Activated CD4-positive, alpha-beta T cell treated with anti-CD3 and anti-CD28 coated beads, Interleukin-2, amount 50 U/mL, for 4 hours (primary cell): Measurements from ENCODE around the gene RET.

ENCODE experiments used
- DNase-seq, 2 experiments: peaks; one replicate each; pipeline ENCODE4 v3.0.0-alpha.2; 2020

The RET gene

DNA sequence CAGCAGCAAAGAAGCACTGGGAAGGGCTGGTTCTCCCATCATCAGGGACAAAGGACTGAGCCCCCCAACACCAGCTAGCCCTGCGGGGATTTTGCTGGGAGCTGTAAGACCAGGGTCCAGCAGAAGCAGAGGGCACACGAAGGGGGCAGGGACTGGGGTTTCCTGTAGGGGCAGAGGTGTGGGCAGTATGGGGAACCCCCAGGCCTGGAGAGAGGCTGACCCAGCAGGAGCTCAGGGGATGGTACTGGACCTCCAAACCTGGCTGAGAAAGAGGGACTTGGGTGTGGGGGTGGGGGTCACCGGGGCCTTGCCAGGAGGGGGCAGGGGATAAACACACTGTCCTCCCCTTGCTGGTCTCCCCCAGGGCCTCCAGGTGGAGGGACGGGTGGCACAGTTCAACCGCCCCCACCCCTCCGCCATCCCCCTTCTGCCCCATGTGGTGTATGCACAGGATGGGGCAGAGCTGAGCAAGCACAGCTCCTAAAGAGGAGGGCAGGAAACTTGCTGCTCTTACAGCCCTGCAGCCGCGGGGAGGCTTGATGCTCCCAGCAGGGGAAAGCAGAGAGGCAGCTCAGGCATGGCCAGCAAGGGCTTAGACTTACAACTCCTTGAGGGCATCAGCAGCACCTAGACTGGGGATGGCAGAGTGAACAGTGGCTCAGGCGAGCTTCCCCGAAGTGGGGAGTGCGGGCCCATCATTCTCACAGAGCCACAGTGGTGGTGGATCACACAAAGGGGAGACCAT is 12.4 kb upstream of the RET start:
- no peak for DNase-seq

DNA sequence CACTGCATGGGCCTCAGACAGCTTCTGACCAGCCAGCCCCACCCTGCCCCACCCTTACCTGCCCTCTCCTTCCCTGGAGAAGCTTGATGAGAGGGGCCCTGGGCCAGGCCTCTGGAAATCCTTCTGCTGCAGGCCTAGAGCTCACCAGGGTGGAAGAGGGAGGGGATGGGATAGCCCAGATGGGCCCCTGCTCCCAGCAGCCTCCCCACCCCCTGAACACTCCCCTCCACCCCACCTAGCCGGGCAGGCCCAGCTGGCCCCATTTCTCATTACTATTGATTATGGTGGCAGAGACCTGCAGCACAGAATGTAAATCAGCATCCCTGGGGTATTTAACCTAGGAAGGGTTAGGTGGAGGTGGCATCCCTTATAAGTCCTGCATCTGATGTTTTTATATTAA is 11.6 kb upstream of the RET start:
- no peak for DNase-seq

DNA sequence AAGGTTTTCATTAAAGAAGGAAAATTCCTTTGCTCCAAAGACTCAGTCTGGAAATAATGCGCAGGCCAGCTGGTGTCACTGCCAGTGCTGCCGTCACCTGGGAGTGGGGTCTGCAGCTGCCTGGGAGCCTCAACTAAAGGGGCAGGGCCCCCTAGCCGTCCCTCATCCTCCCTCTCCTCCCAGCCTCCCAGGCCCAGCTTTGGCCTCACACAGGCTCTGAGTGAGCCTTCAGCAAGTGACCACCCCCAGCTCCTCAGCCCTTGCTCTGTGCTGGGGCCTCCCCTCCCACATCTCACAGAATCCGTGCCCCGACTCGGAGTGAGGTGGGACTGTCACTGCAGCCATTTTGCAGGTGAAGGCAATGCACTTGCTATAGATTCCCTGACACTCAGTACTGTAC is 11.1 kb upstream of the RET start:
- no peak for DNase-seq

DNA sequence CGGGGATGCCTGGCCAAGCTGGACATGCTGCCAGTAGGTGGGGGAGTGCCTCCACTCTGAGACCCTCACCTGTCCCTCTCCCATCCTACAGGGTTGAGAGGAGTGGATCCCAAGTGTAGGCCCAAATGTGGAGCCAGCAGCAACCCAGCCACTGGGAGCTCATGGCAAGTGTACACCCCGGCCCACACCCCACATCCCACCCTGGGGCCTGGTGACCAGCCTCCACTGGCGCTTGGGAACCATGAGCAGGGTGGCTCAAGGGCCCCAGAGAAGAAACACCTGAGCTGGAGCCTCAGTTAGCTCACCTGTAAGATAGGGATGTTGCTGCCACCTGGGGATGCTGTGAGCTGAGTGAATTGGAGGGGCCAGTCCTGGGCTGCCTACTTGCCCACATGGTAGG is 10.4 kb upstream of the RET start:
- DNase-seq, result no peak

DNA sequence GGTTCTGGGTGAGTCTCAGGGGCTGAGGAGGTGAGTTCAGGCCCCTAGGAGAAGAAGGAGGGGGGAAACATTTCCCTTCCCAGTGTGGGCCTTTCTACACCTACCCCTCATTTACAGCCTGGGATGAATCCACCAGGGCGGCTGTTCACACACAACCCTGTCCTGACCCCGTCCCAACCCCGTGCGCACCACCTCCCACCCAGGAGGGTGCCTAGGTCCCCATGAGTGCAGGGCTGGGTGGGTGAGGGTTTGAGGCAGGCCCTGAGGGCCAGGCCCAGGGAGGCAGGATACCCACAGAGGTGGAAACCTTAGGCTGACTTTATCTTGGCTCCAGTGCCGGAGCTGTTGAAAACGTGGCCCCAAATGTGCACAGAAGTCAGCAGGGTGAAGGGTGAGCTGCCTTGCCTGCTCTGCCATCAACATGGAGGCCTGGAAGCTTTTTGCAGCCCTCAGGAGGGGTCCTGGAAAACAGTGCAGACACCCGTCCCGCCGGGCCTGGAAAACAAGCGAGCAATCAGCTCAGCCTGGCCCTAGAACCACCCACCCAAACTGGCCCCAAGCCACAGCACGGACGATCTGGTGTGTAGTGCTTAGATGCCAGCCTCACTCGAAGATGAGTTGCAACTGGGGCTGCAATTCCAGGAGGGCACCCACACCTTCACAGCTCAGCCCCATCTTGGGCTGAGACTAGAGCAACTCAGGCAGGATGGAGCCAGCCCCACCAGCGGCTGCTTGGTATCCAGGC is 9.3 kb upstream of the RET start:
- DNase-seq, result no peak

DNA sequence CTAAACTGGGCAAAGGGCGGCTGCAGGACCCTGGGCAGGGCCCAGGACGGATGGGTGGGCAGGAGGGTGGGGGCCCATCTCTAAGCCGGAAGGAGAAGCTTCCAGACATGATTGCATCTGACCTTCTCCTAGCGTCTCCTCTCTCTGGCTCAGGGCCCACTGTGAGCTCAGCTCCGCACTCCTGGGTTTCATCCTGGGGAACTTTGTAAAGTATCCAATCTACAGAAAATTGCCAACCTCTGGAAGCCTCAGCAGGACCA is 8.8 kb upstream of the RET start:
- no peak for DNase-seq

DNA sequence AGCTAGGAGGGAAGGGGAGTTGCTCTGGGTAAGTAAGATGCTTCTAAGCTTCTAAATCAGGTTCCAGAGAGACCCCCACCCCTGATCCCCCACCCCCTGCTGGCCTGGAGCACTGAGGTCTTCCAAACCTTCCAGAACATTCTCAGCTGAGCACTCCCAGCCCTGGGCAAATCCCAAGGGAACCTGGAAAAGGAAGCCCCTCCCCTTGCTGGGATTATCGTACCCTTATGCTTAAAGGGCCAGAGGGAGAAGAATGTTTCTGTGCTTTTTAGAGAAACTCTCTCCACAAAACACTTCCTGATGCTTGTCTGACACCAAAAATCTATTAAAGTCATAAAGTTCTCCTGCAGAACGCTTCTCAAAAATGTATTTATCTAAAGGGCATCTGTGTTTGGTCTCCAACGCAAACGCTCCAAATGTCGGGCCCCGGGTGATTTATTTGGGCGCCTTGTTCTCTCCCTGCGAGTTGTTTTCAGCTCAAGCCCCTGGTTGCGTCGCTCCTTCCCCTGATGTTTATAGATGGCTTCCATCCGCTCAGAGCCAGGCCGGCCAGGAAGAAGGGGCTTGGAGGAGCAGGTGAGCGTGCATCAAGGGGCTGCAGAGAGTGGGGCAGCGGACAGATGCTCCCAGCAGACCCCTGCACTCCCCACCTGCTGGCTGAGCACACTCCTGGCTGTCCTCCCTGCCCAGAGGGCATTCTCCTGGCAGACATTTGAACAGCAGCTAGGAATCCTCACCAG is 8.2 kb upstream of the RET start:
- no peak for DNase-seq

DNA sequence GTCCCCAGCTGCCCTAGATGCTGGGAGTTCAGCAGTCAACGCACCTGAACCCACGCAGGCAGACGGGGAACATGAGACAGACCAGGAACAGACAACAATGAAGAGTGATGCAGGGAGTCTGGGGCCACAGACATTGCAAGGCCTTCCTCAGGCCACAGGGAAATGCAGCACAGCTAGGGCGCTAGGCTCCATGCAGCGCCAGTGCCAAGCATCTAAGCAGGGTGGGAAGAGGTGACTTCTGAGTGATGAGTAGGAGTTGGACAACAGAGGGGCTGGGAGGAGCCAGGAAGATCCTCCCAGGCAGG is 7.7 kb upstream of the RET start:
- no peak for DNase-seq

DNA sequence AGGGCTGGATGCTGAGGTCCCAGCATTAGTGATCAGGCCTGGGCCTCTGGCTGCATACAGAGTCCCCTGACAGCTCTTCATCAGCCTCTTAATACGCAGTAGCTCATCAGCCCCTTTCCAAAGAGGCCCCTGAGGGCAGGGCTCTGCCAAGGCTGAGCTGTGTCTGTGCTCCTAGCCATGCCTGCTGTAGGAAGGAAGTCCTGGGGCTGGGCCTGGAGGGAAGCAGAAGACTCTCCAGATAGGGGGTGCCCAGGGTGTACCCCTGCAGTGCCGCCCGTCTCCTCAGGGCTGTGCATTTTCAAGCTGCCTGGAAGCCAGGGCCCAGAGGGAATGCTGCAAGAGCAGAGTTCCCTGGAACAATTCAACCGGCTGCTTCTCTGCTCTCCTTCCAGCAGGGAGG is 7.3 kb upstream of the RET start:
- DNase-seq, result no peak

DNA sequence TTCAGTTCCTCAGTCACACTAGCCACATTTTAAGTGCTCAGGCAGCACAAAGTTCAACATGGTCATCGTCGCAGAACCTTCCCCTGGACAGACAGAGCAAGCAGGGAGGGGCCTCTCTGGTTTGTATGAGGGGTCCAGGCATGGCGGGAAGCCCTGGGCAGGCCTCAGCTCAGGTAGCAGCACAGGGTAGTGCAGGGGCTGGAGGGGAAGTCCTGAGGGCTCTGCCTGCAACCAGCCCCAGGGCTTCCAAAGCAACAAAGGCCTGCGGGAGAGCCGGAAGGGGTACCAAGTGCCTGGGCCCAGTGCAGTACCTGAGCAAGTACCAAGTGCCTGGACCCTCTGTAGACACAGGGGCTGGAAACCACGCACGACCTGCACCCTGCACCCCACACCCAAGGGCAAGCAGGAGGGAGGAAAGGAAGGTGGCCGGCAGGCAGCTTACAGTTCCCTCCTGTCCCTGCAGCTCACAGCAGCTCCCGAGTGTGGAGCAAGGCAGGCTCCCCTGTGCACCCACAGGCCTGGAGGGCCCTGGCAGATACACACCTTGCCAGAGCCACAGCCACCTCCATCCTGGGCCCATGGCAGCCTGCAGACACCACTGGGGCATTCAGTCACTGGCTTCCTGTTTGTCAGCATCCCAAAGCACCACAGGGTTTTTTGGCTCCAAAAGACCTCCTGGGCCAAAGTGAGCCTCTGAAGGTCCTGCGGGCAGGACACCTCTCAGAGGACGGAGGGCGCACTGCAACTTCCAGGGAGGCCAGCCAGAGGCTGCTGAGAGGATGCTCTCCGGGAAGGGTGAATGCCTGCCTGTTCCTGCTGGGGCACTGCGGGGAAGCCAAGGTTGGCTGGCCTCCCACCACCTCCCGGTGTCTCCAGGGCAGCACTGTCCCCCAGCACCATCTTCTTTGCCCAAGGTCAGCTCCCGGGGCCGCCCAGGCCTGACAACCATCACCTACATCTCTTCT is 6.5 kb upstream of the RET start:
- no peak for DNase-seq

DNA sequence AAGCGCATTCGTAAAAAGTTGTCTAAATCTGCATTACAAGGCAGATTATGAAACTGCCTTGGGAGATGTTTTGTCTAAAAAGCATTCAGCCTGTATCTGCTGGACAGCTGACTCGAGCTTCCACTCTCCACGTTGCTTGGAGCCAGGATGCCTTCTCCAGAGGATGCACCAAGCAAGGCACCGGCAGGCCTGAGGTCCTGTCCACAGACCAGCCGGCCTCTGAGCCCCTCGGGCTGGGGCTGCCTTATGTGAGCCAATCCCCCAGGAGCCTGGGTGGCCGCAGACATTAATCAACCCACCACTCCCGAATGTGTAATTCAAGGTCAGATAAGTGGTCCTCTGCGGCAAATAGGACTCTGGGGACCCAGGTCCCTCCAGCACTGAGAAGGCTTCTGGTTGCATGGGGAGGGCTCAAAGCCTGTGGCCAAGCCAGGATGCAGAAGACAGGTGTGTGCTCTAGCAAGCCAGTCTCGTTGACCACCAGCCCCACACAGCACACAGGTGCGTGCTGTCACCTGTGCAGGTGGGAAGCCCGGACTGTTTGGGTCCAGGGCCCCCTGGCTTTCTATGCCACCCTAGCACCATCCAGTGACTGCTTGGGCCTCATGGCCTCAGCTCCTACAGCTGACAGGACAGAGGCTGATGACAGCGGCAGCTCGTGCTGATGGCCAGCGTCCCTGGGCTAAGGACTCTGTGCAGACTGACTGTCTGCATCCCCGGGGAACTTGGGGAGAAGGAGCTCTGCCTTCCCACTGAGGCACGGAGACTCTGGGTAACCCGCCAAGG is 4.8 kb upstream of the RET start:
- no peak for DNase-seq

DNA sequence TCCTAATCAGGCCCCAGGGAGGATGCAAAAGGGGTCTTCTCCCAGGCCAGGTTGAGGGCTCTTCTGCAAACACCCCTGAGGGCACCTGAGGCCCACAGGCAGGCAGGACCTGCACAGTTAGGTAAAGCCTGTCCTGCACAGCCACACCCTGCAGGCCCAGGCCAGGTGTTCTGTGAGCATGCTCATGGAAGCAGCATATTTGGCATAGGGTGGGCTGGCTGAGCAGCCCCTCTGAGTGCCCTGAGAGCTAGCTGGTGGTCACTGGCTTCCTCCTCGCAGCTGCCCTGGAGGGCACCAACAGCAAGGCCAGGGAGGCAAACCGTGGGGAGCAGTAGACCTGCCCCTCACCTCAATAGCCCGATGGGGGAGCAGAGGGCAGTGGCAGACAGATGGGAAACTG is 3.7 kb upstream of the RET start:
- no peak for DNase-seq

DNA sequence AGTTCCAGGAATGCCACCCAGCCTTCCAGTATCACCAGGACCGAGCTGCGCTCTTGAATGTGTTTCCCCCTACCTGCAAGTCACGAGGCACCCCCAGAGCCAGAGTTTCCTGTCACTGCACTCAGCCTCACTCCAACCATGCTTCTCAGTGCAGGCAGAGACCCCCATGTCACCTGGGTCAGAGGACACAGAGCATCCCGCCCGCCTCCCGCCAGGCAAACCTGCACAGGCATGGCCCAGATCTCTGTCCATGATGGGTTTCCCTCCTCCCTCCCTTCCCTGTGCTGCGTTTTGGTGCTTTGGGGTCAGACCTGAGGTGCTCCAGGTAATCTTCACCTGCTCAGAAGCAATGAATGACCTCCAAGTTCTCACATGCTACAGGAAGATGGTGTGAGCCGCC is 3.1 kb upstream of the RET start:
- DNase-seq, result no peak

DNA sequence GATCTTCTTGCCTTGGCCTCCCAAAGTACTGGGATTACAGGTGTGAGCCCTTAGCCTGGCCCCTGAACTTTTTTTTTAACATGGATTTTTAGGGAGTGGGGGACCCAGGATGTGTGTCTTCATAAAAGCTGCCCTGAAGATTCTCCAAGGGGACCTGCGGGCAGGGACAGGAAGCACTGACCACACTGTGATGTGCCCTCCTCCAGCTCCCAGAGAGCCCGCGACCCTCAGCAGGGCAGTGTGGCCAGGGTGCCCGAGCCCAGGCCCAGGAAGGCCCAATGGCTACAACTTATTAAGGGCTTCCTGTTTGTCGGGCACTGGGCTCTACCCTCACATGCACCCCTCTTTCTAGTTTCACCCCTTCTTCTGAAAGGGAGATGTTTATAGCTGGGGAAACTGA is 2.5 kb upstream of the RET start:
- DNase-seq, result no peak

DNA sequence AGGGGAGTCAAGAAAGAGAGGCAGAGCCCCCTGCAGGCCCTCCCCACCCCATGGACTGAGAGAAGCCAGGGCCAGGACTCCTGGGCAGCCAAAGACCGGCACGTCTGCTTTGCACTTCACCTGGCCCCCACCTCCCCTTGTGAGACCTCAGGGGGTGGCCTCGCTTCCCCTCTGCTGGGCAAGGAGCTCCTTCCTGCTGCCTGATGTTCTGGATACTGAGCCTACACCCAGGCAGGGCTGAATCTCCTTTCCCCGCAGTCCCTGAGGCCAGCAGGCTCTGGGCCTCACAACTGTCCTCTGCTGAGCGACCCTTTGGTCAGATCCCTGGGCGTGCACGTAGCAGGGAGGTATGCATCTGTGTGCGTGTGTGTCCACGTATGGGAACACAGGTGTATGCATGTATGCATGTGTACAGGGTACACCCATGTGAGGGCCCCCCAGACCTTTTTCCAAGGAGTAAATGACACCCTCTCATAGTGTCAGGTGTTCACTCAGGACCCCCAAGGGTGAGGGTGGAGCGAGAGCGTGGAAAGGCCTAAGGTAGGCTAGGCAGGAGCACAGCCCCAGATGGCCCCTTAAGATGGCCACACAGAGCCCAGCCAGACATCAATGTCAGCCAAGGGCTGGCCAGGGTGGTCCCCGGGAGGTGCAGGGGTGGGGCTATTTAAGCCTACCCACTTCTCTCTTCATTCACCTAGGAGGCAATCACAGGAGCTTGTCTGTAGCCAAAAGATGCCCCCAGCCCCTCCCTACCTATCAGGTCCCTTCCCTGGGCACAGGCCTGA is 1.9 kb upstream of the RET start:
- DNase-seq, result no peak

DNA sequence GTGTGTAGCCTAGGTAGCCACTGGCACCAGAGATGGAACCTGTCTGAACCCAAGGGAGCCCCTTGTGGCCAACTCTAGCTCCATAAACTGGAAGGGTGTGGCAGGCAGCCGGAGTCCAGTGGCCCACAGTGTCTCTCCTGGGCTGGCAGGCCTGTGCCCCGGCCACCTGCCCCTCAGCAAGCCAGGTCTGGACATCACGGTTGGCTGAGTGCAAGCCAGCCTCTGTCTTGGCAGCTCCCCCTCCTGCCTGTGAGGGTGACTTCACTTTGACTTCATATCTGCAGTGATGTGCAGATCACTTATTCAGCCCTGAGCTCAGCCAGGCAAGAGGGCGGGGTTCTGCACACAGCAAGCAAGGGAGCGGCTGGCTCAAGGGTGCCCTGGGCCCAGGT is 1.3 kb upstream of the RET start:
- no peak for DNase-seq

DNA sequence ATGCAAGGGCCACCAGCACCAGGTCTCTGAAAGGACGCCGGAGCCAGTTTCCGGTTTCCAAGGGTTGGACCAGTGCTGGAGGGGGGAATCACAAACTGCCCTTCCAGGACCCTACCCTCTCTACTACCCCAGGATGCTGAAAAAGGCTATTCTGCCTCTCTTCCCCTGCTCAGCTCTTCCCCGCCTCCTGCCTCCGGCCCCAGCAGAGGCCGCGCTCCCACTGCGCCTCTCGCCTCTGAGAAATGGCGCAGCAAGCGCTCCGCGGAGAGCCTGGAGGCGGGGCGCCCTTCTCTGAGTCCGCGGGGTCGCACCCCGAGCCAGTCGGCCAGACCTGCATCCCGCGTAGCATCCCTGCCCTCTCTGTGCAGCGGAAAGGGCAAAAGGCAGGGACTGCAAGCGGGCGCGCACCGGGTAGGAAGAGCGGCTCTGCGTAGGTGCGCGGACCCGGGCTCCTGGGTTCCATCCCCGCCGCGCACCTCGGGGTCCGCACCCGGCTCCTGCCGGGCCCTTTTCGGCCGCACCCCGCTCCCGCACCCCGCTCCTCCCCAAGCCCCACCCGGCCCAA is 476 bp upstream of the RET start:
- no peak for DNase-seq

DNA sequence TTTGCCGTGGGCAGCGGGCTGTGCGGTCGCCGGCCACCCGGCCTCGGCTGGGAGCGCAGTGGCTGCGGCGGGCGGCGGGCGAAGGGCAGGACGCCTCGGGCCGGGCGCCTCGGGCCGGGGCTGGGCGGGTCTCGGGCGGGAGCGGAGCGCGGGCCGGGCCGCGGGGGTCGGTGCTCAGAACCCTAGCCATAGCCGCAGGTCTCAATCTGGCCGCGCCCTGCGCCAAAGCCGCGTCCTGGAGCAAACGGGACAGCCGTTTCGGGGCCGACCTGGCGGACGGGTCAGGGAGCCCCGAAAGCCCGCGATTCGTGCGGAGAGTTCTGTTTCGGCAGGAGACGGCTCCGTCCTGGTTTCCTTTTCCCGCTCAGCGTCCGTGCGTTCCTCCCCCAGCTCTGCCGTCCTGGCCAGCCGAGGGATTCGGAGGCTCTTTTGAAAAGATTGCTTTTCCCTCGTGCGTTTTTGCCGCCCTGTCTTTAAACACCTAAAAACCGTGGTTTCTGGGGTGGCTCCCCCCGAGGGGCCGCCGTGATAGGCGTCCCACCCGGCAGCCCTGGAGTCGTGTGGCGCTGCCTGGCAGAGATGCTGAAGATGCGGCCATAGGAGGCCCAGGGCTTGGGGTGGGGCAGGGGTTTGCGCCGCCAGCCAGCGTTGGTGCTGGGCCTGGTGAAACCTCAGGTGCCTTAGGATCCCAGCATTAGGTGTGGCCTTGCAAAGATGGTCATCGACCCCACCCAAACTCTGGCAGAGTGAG is 727 bp downstream of the RET start:
- DNase-seq, result no peak

DNA sequence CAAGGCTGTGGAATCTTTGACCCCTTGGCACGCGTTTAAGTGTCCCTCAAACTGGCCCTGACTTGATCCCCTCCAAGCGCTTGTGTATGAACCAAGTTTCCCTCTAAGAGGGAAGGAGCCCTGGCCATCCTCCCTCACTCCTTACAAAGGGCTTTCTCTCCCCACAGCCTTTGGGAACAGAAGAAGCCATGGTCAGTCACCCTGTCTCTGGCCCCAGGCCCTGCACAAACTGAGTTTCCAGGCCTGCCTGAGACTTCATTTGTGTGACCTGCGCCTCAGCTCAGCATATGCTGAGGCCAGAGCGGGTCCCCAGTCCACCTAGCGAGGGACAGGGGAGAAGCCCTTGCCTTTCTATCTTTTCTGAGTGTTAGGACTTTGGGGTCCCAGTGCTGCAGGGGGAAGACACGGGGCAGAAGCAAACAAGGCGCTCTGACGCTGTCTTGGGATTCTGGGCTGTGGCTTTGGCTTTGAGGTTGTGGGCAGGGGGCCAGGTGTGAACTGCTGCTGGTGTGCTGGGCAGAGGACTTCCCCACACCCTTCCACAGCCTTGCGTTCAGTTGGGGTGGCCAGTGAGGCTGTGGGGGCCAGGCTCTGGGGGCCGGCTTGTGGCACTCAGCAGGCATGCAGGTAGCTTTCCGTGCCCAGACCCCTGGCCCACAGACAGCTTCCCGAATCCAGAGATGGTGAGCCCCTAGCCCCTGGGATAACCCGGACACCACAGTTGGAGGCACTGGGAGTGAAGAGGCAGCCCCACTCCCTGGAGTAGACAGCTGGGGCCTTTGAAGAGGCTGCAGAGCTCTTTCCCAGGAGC is 1.5 kb downstream of the RET start:
- no peak for DNase-seq

DNA sequence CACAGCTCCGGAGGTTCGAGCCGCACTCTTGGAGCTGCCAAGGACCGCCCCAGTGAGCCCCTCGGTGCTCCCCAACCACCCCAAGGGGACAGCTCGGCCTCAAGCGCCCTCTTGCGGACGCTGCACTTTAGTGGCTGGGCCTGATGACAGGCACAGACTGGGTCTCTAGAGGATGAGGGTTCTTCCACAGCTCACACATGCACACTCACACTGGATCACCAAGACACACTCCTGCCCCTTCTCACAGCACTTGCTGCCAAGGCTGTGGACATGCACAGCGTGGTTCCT is 2.1 kb downstream of the RET start:
- DNase-seq, result no peak
